ENCODE data around the gene ABHD2. TPM values are rescaled to one million over a fixed set of nuclear protein-coding genes. Genes with fewer than 3 reads are reported as not detected.

ABHD2 gene
- total RNA-seq, 5 donors from 2014 or later (not counting 1 experiment from before 2014, with no cell fraction given) = 52.5 to 70.8 (median 58.5) TPM

DNA sequence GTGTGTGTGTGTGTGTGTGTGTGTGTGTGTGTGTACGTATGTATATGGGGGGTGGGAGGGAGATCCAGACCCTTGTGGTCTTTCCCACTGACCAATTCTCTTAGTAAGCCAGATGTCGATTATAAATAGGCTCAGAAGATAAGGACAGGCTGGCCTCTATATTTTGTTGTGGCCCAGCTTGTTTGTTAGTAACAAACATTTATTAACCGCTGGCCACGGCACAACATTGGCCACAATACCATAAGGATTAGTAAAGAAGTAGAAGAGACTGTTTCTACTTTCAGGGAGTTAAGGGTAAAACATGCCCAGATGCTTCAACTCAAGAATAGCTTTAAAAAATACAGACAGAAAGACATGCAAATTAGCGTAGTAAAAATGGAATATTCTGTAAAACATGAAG, 58.1 kb downstream of the ABHD2 start:
- Mint-ChIP-seq H3K27ac (no peak overlapping the region), H3K4me3 (no peak overlapping the region), H3K9me3 (no peaks in the 10 kb centered on the region), H3K27me3 (no peaks in the 10 kb centered on the region), H3K4me1 (peaks cover 10 to 23% (median 22%) of the 10 kb centered on the region in 3 donors), H3K36me3 (peaks cover 29% of the 10 kb centered on the region)
- no peaks in the 10 kb centered on the region for H3K36me3 ChIP-seq (ENCODE audit: control insufficient read depth in 2 of 2, extremely low read depth in 1 of 2, insufficient read depth in 1 of 2, low read length in 1 of 2)
- no peak overlapping the region for H3K27ac ChIP-seq (ENCODE audit: low read length)
- ChIA-PET POLR2A (interaction anchor here in 1 of 2 donors (0.7 kb wide), 1 partner anchor 16 kb away, joined by 4 read pairs; no protein-coding TSS in a partner anchor), CTCF (interaction anchor here (0.5 to 1.2 kb wide), 3 partner anchors 17 to 150 kb away, joined by 3 to 7 read pairs (median 3); partner anchors contain the start of gene ABHD2 (in 1 of the 2))
- no peak for DNase-seq
- H3K4me1 ChIP-seq (ENCODE audit: control insufficient read depth in 1 of 2, extremely low read depth in 1 of 2, insufficient read depth in 2 of 2, low read length in 2 of 2) = no peaks in the 10 kb centered on the region
- ATAC-seq (replicated peaks in 1 of 4) = no peak
- H3K4me3 ChIP-seq (ENCODE audit: control insufficient read depth in 1 of 2, extremely low read depth in 1 of 2, low read length in 1 of 2) = no peak overlapping the region
- H3K9me3 ChIP-seq = no peaks in the 10 kb centered on the region
- no peaks in the 10 kb centered on the region for H3K27me3 ChIP-seq (replicated peaks in 1 of 2; ENCODE audit: control insufficient read depth in 2 of 2, extremely low read depth in 1 of 2, insufficient read depth in 2 of 2, low read length in 1 of 2)
- no CpG with 5 or more reads among the region's 5 CpGs for WGBS (ENCODE audit: insufficient coverage)

DNA sequence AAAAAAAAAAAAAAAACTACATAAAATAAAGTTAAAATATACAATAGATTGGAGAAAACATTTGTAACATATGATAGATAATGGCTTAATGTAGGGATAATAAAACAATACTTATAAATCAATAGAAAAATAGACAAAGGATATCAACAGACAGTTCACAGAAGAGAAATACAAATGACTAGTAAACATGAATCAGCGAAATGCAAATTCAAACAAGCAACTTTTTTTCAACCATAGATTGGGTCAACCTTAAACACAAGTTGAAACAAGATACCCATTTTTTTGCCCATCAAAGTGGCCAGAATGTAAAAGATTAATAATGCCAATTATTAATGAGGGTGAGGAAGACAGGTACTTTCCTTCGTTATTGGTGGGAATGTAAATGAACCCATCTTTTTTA, 59.9 kb downstream of the ABHD2 start:
- no peak for ATAC-seq (replicated peaks in 1 of 4)
- Mint-ChIP-seq H3K27ac (no peak overlapping the region), H3K9me3 (no peaks in the 10 kb centered on the region), H3K4me3 (no peak overlapping the region), H3K27me3 (no peaks in the 10 kb centered on the region), H3K4me1 (peaks cover 10 to 16% (median 13%) of the 10 kb centered on the region in 3 donors), H3K36me3 (peaks cover 26% of the 10 kb centered on the region)
- no peaks in the 10 kb centered on the region for H3K4me1 ChIP-seq (ENCODE audit: control insufficient read depth in 1 of 2, extremely low read depth in 1 of 2, insufficient read depth in 2 of 2, low read length in 2 of 2)
- ChIA-PET CTCF (no interaction called here), POLR2A (interaction anchor here in 1 of 2 donors (0.7 kb wide), 1 partner anchor 435 kb away, joined by 4 read pairs; no protein-coding TSS in a partner anchor)
- peaks cover 0 to 15% of the 10 kb centered on the region in 2 donors for H3K36me3 ChIP-seq (ENCODE audit: control insufficient read depth in 2 of 2, extremely low read depth in 1 of 2, insufficient read depth in 1 of 2, low read length in 1 of 2)
- no CpG with 5 or more reads among the region's 2 CpGs for WGBS (ENCODE audit: insufficient coverage)
- no peaks in the 10 kb centered on the region for H3K9me3 ChIP-seq
- no peaks in the 10 kb centered on the region for H3K27me3 ChIP-seq (replicated peaks in 1 of 2; ENCODE audit: control insufficient read depth in 2 of 2, extremely low read depth in 1 of 2, insufficient read depth in 2 of 2, low read length in 1 of 2)
- H3K4me3 ChIP-seq (ENCODE audit: control insufficient read depth in 1 of 2, extremely low read depth in 1 of 2, low read length in 1 of 2) = no peak overlapping the region
- no peak for DNase-seq
- no peak overlapping the region for H3K27ac ChIP-seq (ENCODE audit: low read length)

DNA sequence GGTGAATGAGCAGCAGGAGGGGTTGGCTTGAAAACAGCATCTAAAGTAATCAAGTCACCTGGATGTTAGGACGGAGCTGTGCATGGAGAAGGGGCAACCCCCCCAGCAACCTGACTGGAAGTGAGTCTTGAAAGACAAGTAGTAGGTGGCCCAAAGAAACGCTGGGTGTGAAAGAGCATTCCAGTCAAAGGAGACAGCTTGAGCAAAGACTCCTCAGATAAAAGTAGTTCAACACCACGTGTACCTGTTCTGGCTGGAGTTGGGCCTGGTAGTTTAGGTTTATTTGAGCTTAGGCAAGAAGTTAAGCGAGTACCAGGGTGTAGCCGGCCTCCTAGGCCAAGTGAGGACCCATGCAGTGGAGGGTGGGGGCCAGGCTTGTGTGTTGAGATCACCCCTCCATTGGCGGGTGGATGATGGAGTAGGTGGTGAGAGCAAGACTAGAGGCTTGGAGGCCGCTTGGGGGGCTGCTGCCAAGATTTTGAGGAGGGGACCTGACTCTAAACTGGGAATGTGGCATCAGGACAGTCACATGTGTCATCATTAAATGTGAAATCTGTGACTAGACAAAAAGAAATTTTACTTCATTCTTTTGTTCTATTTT, 61.3 kb downstream of the ABHD2 start:
- Mint-ChIP-seq H3K4me1 (peaks cover under 1 to 5% (median 2%) of the 10 kb centered on the region in 3 donors), H3K36me3 (peaks cover 29% of the 10 kb centered on the region), H3K9me3 (no peaks in the 10 kb centered on the region), H3K4me3 (no peak overlapping the region), H3K27me3 (no peaks in the 10 kb centered on the region), H3K27ac (peak overlapping the region; percentile 23 to 44)
- H3K36me3 ChIP-seq (ENCODE audit: control insufficient read depth in 2 of 2, extremely low read depth in 1 of 2, insufficient read depth in 1 of 2, low read length in 1 of 2) = peaks cover 0 to 19% of the 10 kb centered on the region in 2 donors
- WGBS (ENCODE audit: insufficient coverage) = 96% methylated on average over 3 of the region's 7 CpGs
- POLR2A ChIA-PET = interaction anchor here (0.6 to 0.7 kb wide), 2 partner anchors 33 to 128 kb away, joined by 3 to 9 read pairs; no protein-coding TSS in a partner anchor
- H3K9me3 ChIP-seq = no peaks in the 10 kb centered on the region
- ATAC-seq (replicated peaks in 1 of 4) (no peak), DNase-seq (no peak)
- no peaks in the 10 kb centered on the region for H3K4me1 ChIP-seq (ENCODE audit: control insufficient read depth in 1 of 2, extremely low read depth in 1 of 2, insufficient read depth in 2 of 2, low read length in 2 of 2)
- H3K27ac ChIP-seq (ENCODE audit: low read length) = no peak overlapping the region
- H3K4me3 ChIP-seq (ENCODE audit: control insufficient read depth in 1 of 2, extremely low read depth in 1 of 2, low read length in 1 of 2) = no peak overlapping the region
- no peaks in the 10 kb centered on the region for H3K27me3 ChIP-seq (replicated peaks in 1 of 2; ENCODE audit: control insufficient read depth in 2 of 2, extremely low read depth in 1 of 2, insufficient read depth in 2 of 2, low read length in 1 of 2)
- CTCF ChIA-PET = interaction anchor here (0.5 to 0.9 kb wide), 3 partner anchors 11 to 20 kb away, joined by 3 to 4 read pairs (median 3); no protein-coding TSS in a partner anchor

DNA sequence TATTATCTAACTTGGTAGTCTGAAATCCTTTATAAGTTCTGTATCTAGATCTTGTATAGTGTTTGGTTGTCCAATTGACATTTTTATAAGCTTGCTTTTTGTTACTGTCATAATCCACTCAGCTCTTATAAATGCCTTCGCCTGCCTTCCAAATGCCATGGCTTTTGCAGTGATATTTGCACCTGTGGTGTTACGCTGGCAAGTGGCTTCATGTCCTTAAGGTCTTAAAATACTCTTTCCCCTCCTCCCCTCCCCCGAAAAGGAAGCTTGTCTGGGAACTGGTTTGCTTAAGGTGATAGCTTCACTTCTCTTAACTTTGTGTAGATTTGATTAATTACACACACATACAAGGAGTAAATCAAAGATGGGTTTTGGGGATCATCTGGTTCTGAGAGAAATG, 62.0 kb downstream of the ABHD2 start:
- DNase-seq = no peak
- H3K4me1 Mint-ChIP-seq = peaks cover 0 to 3% (median 0%) of the 10 kb centered on the region in 3 donors
- ATAC-seq (replicated peaks in 1 of 4) = no peak
- Histone ChIP-seq H3K4me3 (ENCODE audit: control insufficient read depth in 1 of 2, extremely low read depth in 1 of 2, low read length in 1 of 2) (no peak overlapping the region), H3K27me3 (replicated peaks in 1 of 2; ENCODE audit: control insufficient read depth in 2 of 2, extremely low read depth in 1 of 2, insufficient read depth in 2 of 2, low read length in 1 of 2) (no peaks in the 10 kb centered on the region), H3K36me3 (ENCODE audit: control insufficient read depth in 2 of 2, extremely low read depth in 1 of 2, insufficient read depth in 1 of 2, low read length in 1 of 2) (peaks cover 0 to 23% of the 10 kb centered on the region in 2 donors), H3K27ac (ENCODE audit: low read length) (no peak overlapping the region), H3K4me1 (ENCODE audit: control insufficient read depth in 1 of 2, extremely low read depth in 1 of 2, insufficient read depth in 2 of 2, low read length in 2 of 2) (no peaks in the 10 kb centered on the region), H3K9me3 (no peaks in the 10 kb centered on the region)
- POLR2A ChIA-PET = no interaction called here
- no peaks in the 10 kb centered on the region for H3K9me3 Mint-ChIP-seq
- no peak overlapping the region for H3K27ac Mint-ChIP-seq
- H3K27me3 Mint-ChIP-seq = no peaks in the 10 kb centered on the region
- H3K36me3 Mint-ChIP-seq = peaks cover 32% of the 10 kb centered on the region
- 100% methylated on average over 1 of the region's 3 CpGs for WGBS (ENCODE audit: insufficient coverage)
- CTCF ChIA-PET = interaction anchor here (0.5 to 0.9 kb wide), 3 partner anchors 12 to 20 kb away, joined by 3 to 4 read pairs (median 3); no protein-coding TSS in a partner anchor
- H3K4me3 Mint-ChIP-seq = no peak overlapping the region

DNA sequence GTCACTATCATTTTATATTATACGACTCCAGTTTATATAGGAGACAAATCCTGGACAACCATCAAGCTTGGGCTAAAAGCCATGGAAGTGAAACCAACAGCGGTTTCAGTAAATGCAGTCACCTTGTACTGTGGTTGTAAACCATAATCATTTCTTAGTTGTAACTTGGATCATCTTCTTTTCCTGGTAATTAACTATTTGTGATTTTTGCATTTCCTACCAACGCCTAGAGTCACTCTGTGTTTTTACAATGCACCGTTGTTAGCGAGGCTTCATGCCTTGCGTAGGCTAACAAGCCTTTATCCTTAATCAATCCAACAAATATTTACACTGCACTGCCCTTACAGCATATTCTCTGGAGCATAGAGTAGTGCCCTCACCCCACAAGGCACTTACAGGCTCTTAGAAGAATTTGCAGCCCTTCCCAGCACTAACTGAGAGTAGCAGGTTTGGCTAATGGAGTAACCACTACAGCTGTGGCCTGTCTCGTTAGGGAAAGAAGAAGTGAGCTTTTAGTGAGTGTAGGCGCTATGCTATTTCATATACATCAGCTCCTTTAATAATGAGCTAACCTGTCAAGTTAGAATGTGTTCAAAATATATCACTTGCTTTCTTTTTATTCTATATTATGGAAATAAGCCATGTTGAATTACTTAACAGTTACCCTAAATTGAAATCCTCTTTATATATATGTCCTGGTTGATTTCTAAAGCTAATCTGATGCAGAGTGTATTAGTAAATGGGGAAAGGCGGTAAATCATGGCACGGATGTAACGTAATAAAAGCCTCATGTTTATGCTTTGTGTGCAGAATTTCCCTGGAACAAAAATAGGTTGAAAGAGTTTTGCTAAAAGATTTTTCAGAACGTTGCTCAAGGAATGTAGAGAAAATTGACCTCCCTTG, 62.8 kb downstream of the ABHD2 start:
- H3K27ac Mint-ChIP-seq = no peak overlapping the region
- no peaks in the 10 kb centered on the region for H3K27me3 Mint-ChIP-seq
- Histone ChIP-seq H3K4me1 (ENCODE audit: control insufficient read depth in 1 of 2, extremely low read depth in 1 of 2, insufficient read depth in 2 of 2, low read length in 2 of 2) (no peaks in the 10 kb centered on the region), H3K27ac (ENCODE audit: low read length) (no peak overlapping the region), H3K4me3 (ENCODE audit: control insufficient read depth in 1 of 2, extremely low read depth in 1 of 2, low read length in 1 of 2) (no peak overlapping the region), H3K9me3 (no peaks in the 10 kb centered on the region), H3K27me3 (replicated peaks in 1 of 2; ENCODE audit: control insufficient read depth in 2 of 2, extremely low read depth in 1 of 2, insufficient read depth in 2 of 2, low read length in 1 of 2) (no peaks in the 10 kb centered on the region), H3K36me3 (ENCODE audit: control insufficient read depth in 2 of 2, extremely low read depth in 1 of 2, insufficient read depth in 1 of 2, low read length in 1 of 2) (peaks cover 3 to 29% of the 10 kb centered on the region in 2 donors)
- CTCF ChIA-PET = interaction anchor here in 1 of 2 donors (0.9 kb wide), 1 partner anchor 19 kb away, joined by 4 read pairs; no protein-coding TSS in a partner anchor
- H3K4me1 Mint-ChIP-seq = no peaks in the 10 kb centered on the region
- H3K4me3 Mint-ChIP-seq = no peak overlapping the region
- POLR2A ChIA-PET = no interaction called here
- H3K9me3 Mint-ChIP-seq = no peaks in the 10 kb centered on the region
- DNase-seq = no peak
- WGBS (ENCODE audit: insufficient coverage) = 100% methylated on average over 8 of the region's 12 CpGs
- ATAC-seq (replicated peaks in 1 of 4) = no peak
- peaks cover 31% of the 10 kb centered on the region for H3K36me3 Mint-ChIP-seq

DNA sequence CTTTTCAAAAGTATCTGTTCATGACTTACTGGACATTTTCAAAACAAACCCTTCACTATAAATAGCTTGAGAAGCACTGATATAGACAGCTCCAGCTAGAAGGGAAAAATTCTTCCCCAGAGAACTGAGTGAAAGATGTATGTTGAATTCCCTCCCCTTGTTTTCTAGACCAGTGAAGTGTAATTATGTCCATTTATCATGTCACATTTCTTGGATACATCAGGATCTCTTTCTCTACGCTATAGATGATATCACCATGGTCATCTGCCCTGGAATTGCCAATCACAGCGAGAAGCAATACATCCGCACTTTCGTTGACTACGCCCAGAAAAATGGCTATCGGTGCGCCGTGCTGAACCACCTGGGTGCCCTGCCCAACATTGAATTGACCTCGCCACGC, 66.9 kb downstream of the ABHD2 start:
- H3K27me3 ChIP-seq (replicated peaks in 1 of 2; ENCODE audit: control insufficient read depth in 2 of 2, extremely low read depth in 1 of 2, insufficient read depth in 2 of 2, low read length in 1 of 2) = no peaks in the 10 kb centered on the region
- ChIA-PET POLR2A (no interaction called here), CTCF (no interaction called here)
- peaks cover 3 to 40% of the 10 kb centered on the region in 2 donors for H3K36me3 ChIP-seq (ENCODE audit: control insufficient read depth in 2 of 2, extremely low read depth in 1 of 2, insufficient read depth in 1 of 2, low read length in 1 of 2)
- 94% methylated on average over 8 of the region's 10 CpGs for WGBS (ENCODE audit: insufficient coverage)
- H3K27ac ChIP-seq (ENCODE audit: low read length) = no peak overlapping the region
- Mint-ChIP-seq H3K27me3 (no peaks in the 10 kb centered on the region), H3K4me1 (no peaks in the 10 kb centered on the region), H3K9me3 (no peaks in the 10 kb centered on the region), H3K27ac (no peak overlapping the region), H3K36me3 (peaks cover 49% of the 10 kb centered on the region), H3K4me3 (no peak overlapping the region)
- no peak for ATAC-seq (replicated peaks in 1 of 4)
- DNase-seq = no peak
- no peaks in the 10 kb centered on the region for H3K4me1 ChIP-seq (ENCODE audit: control insufficient read depth in 1 of 2, extremely low read depth in 1 of 2, insufficient read depth in 2 of 2, low read length in 2 of 2)
- H3K4me3 ChIP-seq (ENCODE audit: control insufficient read depth in 1 of 2, extremely low read depth in 1 of 2, low read length in 1 of 2) = no peak overlapping the region
- no peaks in the 10 kb centered on the region for H3K9me3 ChIP-seq
